ENCODE data around the gene PSKH1.

PSKH1 gene

DNA sequence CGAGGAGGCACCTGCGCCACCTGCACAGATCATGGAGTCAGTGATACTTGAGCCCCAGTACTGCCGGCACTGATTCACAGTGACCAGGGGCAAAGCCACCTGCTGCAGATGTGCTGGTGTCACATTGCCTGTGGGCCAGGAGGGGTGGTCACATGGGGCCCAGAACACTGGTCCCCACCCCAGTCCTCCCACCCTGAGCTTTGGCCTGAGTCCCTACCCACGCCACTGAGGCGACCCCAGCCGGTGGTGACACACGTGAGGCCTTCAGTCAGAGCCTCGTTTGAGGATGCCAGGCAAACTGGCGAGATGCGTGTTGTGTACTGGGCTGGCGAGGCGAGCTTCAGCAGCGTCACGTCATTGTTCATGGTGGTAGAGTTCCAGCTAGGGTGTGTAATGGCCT, 37.1 kb downstream of the PSKH1 start (continued):
- TF ChIP-seq, protein P1, sequence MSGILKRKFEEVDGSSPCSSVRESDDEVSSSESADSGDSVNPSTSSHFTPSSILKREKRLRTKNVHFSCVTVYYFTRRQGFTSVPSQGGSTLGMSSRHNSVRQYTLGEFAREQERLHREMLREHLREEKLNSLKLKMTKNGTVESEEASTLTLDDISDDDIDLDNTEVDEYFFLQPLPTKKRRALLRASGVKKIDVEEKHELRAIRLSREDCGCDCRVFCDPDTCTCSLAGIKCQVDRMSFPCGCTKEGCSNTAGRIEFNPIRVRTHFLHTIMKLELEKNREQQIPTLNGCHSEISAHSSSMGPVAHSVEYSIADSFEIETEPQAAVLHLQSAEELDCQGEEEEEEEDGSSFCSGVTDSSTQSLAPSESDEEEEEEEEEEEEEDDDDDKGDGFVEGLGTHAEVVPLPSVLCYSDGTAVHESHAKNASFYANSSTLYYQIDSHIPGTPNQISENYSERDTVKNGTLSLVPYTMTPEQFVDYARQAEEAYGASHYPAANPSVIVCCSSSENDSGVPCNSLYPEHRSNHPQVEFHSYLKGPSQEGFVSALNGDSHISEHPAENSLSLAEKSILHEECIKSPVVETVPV (CRISPR knock-in tag; IDR thresholded peaks at IDR 0.05), result no peak
- TF ChIP-seq ZNF565 (CRISPR knock-in tag; conservative IDR thresholded peaks at IDR 0.05; ENCODE audit: low read depth) (no peak), GLIS3 (CRISPR knock-in tag; IDR thresholded peaks at IDR 0.05) (no peak), ISL1 (CRISPR knock-in tag; IDR thresholded peaks at IDR 0.05) (no peak)
- TF ChIP-seq, protein P2, sequence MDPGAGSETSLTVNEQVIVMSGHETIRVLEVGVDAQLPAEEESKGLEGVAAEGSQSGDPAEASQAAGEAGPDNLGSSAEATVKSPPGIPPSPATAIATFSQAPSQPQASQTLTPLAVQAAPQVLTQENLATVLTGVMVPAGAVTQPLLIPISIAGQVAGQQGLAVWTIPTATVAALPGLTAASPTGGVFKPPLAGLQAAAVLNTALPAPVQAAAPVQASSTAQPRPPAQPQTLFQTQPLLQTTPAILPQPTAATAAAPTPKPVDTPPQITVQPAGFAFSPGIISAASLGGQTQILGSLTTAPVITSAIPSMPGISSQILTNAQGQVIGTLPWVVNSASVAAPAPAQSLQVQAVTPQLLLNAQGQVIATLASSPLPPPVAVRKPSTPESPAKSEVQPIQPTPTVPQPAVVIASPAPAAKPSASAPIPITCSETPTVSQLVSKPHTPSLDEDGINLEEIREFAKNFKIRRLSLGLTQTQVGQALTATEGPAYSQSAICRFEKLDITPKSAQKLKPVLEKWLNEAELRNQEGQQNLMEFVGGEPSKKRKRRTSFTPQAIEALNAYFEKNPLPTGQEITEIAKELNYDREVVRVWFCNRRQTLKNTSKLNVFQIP (CRISPR knock-in tag; IDR thresholded peaks at IDR 0.05; ENCODE audit: borderline replicate concordance, low read depth), result no peak

DNA sequence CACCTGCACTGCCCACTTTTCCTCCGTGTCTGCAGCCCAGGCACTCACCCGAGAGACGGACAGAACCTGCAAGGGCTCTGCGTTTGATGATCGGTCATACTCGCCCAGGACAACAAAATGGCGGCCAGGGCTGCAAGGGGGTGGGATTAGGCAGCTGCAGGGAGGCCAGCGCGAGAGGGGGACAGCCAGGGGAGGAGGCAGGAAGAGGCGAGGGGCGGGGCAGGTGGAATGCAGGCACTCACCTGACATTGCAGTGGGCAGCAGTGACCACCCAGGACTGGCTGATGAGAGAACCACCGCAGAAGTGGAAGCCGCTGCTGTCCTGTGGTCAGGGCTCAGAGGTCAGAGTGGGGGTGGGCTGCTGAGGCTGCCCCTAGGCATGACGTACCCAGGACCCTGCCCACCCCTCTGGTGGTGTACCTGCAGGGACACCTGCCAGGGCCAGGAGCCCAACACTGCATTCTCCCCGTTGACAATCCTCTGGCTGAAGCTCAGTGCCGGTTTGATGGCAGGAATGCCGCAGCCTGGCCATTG, 37.7 kb downstream of the PSKH1 start:
- TF ChIP-seq ZC3H10 (CRISPR knock-in tag; IDR thresholded peaks at IDR 0.05) (no peak), ISL1 (CRISPR knock-in tag; IDR thresholded peaks at IDR 0.05) (no peak), ZNF8 (CRISPR knock-in tag; IDR thresholded peaks at IDR 0.05) (no peak)
- no peak for ATAC-seq

DNA sequence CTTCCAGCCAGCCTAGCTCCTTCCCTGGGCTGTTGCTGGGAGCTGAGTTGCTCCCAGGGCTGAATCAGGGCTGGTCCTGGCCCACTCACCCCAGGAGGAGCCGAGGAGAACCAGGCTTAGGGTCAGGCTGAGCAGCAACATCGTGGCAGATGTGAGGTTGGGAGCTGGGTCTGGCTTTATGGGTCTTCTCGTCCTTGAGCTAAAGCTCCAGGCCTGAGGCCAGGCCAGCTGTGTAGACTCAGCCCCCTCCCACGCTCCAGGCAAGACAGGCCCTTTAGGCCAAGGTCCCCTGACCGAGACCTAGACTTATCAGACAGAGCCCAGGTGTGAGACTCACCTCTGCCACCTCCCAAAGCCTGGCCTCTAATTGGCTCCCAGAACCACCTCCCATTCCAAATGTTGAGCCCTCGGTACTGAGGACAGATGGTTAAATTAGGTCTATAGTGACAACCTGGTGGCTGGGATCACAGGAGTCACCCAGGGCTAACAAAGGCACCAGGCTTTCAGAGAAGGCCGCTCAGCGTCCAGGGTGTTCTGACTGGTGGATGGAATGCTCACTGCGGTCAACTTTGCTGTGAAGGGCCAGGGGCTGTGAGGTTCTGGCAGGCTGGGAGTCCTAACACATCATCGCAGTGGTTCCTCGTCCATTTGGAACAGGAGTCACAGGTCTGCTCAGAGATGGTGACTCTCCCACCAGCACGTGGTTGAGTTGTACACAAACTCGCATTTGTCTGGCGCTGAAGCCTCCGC, 38.8 kb downstream of the PSKH1 start, which contains the start of gene CTRL:
Gene CTRL, minus strand, starts transcription at position 151 of the 750 bp plus-strand sequence. Its CDS starts 10 bp downstream, at position 141.
- ATAC-seq, result no peak
- TF ChIP-seq BACH2 (CRISPR knock-in tag; IDR thresholded peaks at IDR 0.05; ENCODE audit: borderline replicate concordance), result no peak
- no peak for TF ChIP-seq ESRRG (CRISPR knock-in tag; IDR thresholded peaks at IDR 0.05)
- TF ChIP-seq ZFP30 (CRISPR knock-in tag; IDR thresholded peaks at IDR 0.05), result no peak
- TF ChIP-seq, protein P3, sequence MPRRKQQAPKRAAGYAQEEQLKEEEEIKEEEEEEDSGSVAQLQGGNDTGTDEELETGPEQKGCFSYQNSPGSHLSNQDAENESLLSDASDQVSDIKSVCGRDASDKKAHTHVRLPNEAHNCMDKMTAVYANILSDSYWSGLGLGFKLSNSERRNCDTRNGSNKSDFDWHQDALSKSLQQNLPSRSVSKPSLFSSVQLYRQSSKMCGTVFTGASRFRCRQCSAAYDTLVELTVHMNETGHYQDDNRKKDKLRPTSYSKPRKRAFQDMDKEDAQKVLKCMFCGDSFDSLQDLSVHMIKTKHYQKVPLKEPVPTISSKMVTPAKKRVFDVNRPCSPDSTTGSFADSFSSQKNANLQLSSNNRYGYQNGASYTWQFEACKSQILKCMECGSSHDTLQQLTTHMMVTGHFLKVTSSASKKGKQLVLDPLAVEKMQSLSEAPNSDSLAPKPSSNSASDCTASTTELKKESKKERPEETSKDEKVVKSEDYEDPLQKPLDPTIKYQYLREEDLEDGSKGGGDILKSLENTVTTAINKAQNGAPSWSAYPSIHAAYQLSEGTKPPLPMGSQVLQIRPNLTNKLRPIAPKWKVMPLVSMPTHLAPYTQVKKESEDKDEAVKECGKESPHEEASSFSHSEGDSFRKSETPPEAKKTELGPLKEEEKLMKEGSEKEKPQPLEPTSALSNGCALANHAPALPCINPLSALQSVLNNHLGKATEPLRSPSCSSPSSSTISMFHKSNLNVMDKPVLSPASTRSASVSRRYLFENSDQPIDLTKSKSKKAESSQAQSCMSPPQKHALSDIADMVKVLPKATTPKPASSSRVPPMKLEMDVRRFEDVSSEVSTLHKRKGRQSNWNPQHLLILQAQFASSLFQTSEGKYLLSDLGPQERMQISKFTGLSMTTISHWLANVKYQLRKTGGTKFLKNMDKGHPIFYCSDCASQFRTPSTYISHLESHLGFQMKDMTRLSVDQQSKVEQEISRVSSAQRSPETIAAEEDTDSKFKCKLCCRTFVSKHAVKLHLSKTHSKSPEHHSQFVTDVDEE (CRISPR knock-in tag; IDR thresholded peaks at IDR 0.05), result no peak
- TF ChIP-seq ZC3H10 (CRISPR knock-in tag; IDR thresholded peaks at IDR 0.05), result no peak
- no peak for TF ChIP-seq ARNTL (CRISPR knock-in tag; IDR thresholded peaks at IDR 0.05; ENCODE audit: borderline replicate concordance, low read depth)
- no peak for TF ChIP-seq SNAI2 (CRISPR knock-in tag; IDR thresholded peaks at IDR 0.05)
- no peak for TF ChIP-seq ZNF565 (CRISPR knock-in tag; conservative IDR thresholded peaks at IDR 0.05; ENCODE audit: low read depth)
- TF ChIP-seq GLIS3 (CRISPR knock-in tag; IDR thresholded peaks at IDR 0.05), result no peak
- no peak for TF ChIP-seq CSDC2 (CRISPR knock-in tag; IDR thresholded peaks at IDR 0.05)
- no peak for TF ChIP-seq PPARA (CRISPR knock-in tag; IDR thresholded peaks at IDR 0.05; ENCODE audit: borderline replicate concordance)
- TF ChIP-seq, protein P4, sequence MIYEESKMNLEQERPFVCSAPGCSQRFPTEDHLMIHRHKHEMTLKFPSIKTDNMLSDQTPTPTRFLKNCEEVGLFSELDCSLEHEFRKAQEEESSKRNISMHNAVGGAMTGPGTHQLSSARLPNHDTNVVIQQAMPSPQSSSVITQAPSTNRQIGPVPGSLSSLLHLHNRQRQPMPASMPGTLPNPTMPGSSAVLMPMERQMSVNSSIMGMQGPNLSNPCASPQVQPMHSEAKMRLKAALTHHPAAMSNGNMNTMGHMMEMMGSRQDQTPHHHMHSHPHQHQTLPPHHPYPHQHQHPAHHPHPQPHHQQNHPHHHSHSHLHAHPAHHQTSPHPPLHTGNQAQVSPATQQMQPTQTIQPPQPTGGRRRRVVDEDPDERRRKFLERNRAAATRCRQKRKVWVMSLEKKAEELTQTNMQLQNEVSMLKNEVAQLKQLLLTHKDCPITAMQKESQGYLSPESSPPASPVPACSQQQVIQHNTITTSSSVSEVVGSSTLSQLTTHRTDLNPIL (CRISPR knock-in tag; IDR thresholded peaks at IDR 0.05; ENCODE audit: low read depth), result no peak
- no peak for TF ChIP-seq ISL1 (CRISPR knock-in tag; IDR thresholded peaks at IDR 0.05)
- no peak for TF ChIP-seq ZFP3 (CRISPR knock-in tag; IDR thresholded peaks at IDR 0.05)
- no peak for TF ChIP-seq ZNF8 (CRISPR knock-in tag; IDR thresholded peaks at IDR 0.05)
- no peak for TF ChIP-seq TCF4 (CRISPR knock-in tag; IDR thresholded peaks at IDR 0.05; ENCODE audit: borderline replicate concordance)
- TF ChIP-seq TOX (CRISPR knock-in tag; IDR thresholded peaks at IDR 0.05; ENCODE audit: borderline replicate concordance), result no peak
- TF ChIP-seq OSR1 (CRISPR knock-in tag; IDR thresholded peaks at IDR 0.05), result no peak
- TF ChIP-seq RARB (CRISPR knock-in tag; IDR thresholded peaks at IDR 0.05), result no peak
- TF ChIP-seq ZNF70 (CRISPR knock-in tag; IDR thresholded peaks at IDR 0.05), result no peak
